Measurements from ENCODE around the gene HNRNPL. TPM values are rescaled to one million over a fixed set of nuclear protein-coding genes. Genes with fewer than 3 reads are reported as not detected.

Gene HNRNPL
- total RNA-seq (2021), result 704 and 710 TPM in 2 replicates
- long read RNA-seq, transcript HNRNPL-210 (13 exons, 1,633 nt), result minor isoform, 6 of 68 reads
- long read RNA-seq, transcript HNRNPL-206 (6 exons, 3,094 nt), result major isoform, 8 of 68 reads
- long read RNA-seq, partial matches to known transcripts, result 22 of 68 reads
- long read RNA-seq, other reads (novel, unspliced or antisense), result 24 of 68 reads

DNA sequence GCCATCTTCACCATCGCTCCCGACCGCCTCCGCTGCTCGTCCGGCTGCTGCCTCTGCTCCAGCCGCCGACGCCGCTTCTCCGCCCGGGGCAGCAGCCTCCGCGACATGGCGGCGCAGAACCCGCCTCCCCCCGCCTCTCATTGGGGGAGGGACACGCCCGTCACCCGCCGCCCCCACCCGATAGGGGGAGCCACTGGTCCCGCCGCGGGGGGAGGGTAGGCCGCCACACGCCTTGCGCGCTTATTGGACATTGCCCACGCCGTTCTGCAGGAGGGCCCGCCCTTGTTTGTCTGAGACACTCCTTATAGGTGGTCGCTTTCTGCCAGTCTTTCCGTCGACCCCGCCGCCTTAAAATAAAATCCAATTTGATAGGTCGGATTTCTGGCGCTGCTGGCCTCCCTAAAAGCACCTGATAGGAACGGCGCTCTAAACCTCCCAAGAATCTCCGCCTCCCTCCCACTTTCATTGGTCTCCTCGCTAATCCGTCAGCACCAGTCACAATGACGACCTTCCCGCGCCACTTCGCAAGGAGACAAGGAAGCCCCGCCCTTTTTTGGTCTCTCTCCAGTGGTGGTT, at the start of gene HNRNPL:
Gene HNRNPL, minus strand, starts transcription at position 127 of the 576 bp plus-strand sequence. Its CDS starts 20 bp downstream, at position 107.
- peak within 1 kb of the TSS; percentile 35 for H2BK5ac ChIP-seq (ENCODE audit: insufficient read length, low read length)
- H3K4me2 ChIP-seq (ENCODE audit: insufficient read depth, insufficient read length, low read length), result peak within 1 kb of the TSS; percentile 97
- no peak within 1 kb of the TSS for H2BK120ac ChIP-seq (ENCODE audit: low read depth, low read length, poor library complexity, severe bottlenecking)
- H3K4me3 Mint-ChIP-seq, result peak within 1 kb of the TSS; percentile 92 to 95
- H3K79me2 ChIP-seq (ENCODE audit: insufficient read depth, low read length), result peaks cover 18% of the 10 kb centered on the region
- H2BK20ac ChIP-seq (ENCODE audit: low read depth, low read length, poor library complexity, severe bottlenecking), result no peak within 1 kb of the TSS
- DNase-seq, result peak; percentile 100
- H4K91ac ChIP-seq (ENCODE audit: insufficient read length, low read depth, low read length), result no peak within 1 kb of the TSS
- no peak within 1 kb of the TSS for H2BK12ac ChIP-seq (ENCODE audit: insufficient read length, low read depth, low read length)
- peak within 1 kb of the TSS; percentile 99 to 100 (median 100) for H3K27ac Mint-ChIP-seq
- peaks cover 37 to 42% (median 42%) of the 10 kb centered on the region in 3 experiments for H3K36me3 Mint-ChIP-seq (ENCODE audit: insufficient read depth in 1 of 3, low read depth in 3 of 3)
- H3K79me1 ChIP-seq (ENCODE audit: insufficient read depth, low read depth, low read length, poor library complexity, severe bottlenecking), result peaks cover 8% of the 10 kb centered on the region
- H3K4ac ChIP-seq (ENCODE audit: low read depth, low read length), result peak within 1 kb of the TSS; percentile 29; the same call in 1 of the 2 replicates
- H3K9me3 Mint-ChIP-seq, result peaks cover 4 to 6% of the 10 kb centered on the region in 2 experiments; a peak in 4 of 5 replicates
- H3K56ac ChIP-seq (ENCODE audit: insufficient read length, low read depth, low read length), result no peak within 1 kb of the TSS
- no peak within 1 kb of the TSS for H2BK15ac ChIP-seq (ENCODE audit: low read depth, low read length)
- H3K4me1 ChIP-seq (ENCODE audit: insufficient read depth, low read length), result no peaks in the 10 kb centered on the region
- H4K5ac ChIP-seq (ENCODE audit: insufficient read length, low read depth, low read length), result no peak within 1 kb of the TSS
- peak within 1 kb of the TSS; percentile 64 for H3K27ac ChIP-seq (ENCODE audit: insufficient read length, low read depth, low read length)
- no CpG with 5 or more reads among the region's 50 CpGs for WGBS (ENCODE audit: extremely low coverage, insufficient read length, low lambda C conversion rate)
- H2AK5ac ChIP-seq (ENCODE audit: insufficient read length, low read length), result no peak within 1 kb of the TSS
- no peak within 1 kb of the TSS for H2AFZ ChIP-seq (ENCODE audit: low read length)
- H3K23me2 ChIP-seq (ENCODE audit: insufficient read length, low read depth, low read length, poor library complexity, severe bottlenecking), result peaks cover 26% of the 10 kb centered on the region
- H3K9me3 ChIP-seq (ENCODE audit: control insufficient read depth, low read depth, low read length), result no peaks in the 10 kb centered on the region
- peaks cover 32 to 38% of the 10 kb centered on the region in 2 experiments for H3K4me1 Mint-ChIP-seq
- TF ChIP-seq, protein P1, sequence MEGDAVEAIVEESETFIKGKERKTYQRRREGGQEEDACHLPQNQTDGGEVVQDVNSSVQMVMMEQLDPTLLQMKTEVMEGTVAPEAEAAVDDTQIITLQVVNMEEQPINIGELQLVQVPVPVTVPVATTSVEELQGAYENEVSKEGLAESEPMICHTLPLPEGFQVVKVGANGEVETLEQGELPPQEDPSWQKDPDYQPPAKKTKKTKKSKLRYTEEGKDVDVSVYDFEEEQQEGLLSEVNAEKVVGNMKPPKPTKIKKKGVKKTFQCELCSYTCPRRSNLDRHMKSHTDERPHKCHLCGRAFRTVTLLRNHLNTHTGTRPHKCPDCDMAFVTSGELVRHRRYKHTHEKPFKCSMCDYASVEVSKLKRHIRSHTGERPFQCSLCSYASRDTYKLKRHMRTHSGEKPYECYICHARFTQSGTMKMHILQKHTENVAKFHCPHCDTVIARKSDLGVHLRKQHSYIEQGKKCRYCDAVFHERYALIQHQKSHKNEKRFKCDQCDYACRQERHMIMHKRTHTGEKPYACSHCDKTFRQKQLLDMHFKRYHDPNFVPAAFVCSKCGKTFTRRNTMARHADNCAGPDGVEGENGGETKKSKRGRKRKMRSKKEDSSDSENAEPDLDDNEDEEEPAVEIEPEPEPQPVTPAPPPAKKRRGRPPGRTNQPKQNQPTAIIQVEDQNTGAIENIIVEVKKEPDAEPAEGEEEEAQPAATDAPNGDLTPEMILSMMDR (conservative IDR thresholded peaks at IDR 0.05), result peak; percentile 60
- peaks cover 4% of the 10 kb centered on the region for H4K20me1 ChIP-seq (ENCODE audit: control insufficient read depth, insufficient read depth, insufficient read length)
- H3K14ac ChIP-seq (ENCODE audit: insufficient read depth, low read length), result peak within 1 kb of the TSS; percentile 88
- no peak within 1 kb of the TSS for H4K8ac ChIP-seq (replicated peaks; ENCODE audit: insufficient read length, low read depth, low read length)
- H3T11ph ChIP-seq (ENCODE audit: low read length), result no peak within 1 kb of the TSS
- peak within 1 kb of the TSS; percentile 87 for H3K18ac ChIP-seq (ENCODE audit: insufficient read length, low read depth, low read length)
- no peak within 1 kb of the TSS for H3K23ac ChIP-seq (ENCODE audit: insufficient read length, low read depth, low read length)
- H3K9ac ChIP-seq (ENCODE audit: extremely low read depth, insufficient read length, low read length), result peak within 1 kb of the TSS; percentile 96
- no peaks in the 10 kb centered on the region for H3K27me3 ChIP-seq (ENCODE audit: insufficient read depth, low read length)
- peaks cover 3% of the 10 kb centered on the region; the same call in 1 of the 2 replicates for H3K27me3 Mint-ChIP-seq (ENCODE audit: low read depth)
